K562 (cell line): ENCODE measurements around the gene ENO3. TPM values are rescaled to one million over a fixed set of nuclear protein-coding genes. Genes with fewer than 3 reads are reported as not detected.

ENCODE experiments used
- CHAMP1 ChIP-seq: fragments of 450-650 bp; IDR thresholded peaks from 2 replicates; pipeline ENCODE4 v1.6.1; 2016; ENCODE audit warnings: mild to moderate bottlenecking
- CXXC5 ChIP-seq: fragments of 250-450 bp; sonication (Bioruptor Pico); IDR thresholded peaks from 2 replicates; pipeline ENCODE4 v1.8.0; 2022; ENCODE audit warnings: inconsistent platforms, mild to moderate bottlenecking, moderate library complexity
- ETV5 ChIP-seq: sonication (generic); formaldehyde crosslinking; IDR thresholded peaks from 2 replicates; pipeline ENCODE4 v1.4.0; 2020; ENCODE audit warnings: low read depth, mild to moderate bottlenecking, missing genetic modification reagents
- MBD2 ChIP-seq: sonication (generic); IDR thresholded peaks from 2 replicates; pipeline ENCODE4 v1.6.1; 2016; ENCODE audit warnings: low read depth, borderline replicate concordance
- NEUROD1 ChIP-seq: fragments of 150-350 bp; IDR thresholded peaks from 2 replicates; pipeline ENCODE4 v1.6.1; 2014; ENCODE audit warnings: borderline replicate concordance, low read length, low read depth; ENCODE audit not compliant: partially characterized antibody
- RBM39 ChIP-seq: fragments of 200-400 bp; formaldehyde crosslinking; optimal IDR thresholded peaks from 2 replicates; pipeline ENCODE3; 2018; ENCODE audit warnings: low read depth, low read length
- TAF15 ChIP-seq: fragments of 200-400 bp; formaldehyde crosslinking; IDR thresholded peaks from 2 replicates; pipeline ENCODE4 v1.6.1; 2017; ENCODE audit warnings: mild to moderate bottlenecking, low read depth, low read length, moderate library complexity
- TEAD1 ChIP-seq, 2 experiments: fragments of 450-650 bp in 1 of 2; sonication (generic) in 1 of 2; formaldehyde crosslinking; IDR thresholded peaks; 2 replicates each; pipeline versions ENCODE4 v1.4.0 to v1.8.0; 2020 to 2022; ENCODE audit warnings: mild to moderate bottlenecking in 2 of 2, missing genetic modification reagents in 1 of 2
- YY1 ChIP-seq, 3 experiments: IDR thresholded peaks; 2 replicates each; pipeline ENCODE4 v1.6.1; 2011; ENCODE audit warnings: low read length in 2 of 3, mild to moderate bottlenecking in 2 of 3, moderate library complexity in 2 of 3, borderline replicate concordance in 1 of 3, control low read depth in 1 of 3, low read depth in 1 of 3; ENCODE audit not compliant: insufficient read depth in 3 of 3, insufficient replicate concordance in 2 of 3, control insufficient read depth in 1 of 3, insufficient read length in 1 of 3; ENCODE audit errors: extremely low read depth in 1 of 3
- ZNF174 ChIP-seq: fragments of 250-450 bp; sonication (Bioruptor Pico); IDR thresholded peaks from 2 replicates; pipeline ENCODE4 v1.4.0; 2020; ENCODE audit warnings: mild to moderate bottlenecking
- ZNF609 ChIP-seq: sonication (generic); formaldehyde crosslinking; IDR thresholded peaks from 2 replicates; pipeline ENCODE4 v1.8.1; 2023; ENCODE audit warnings: missing genetic modification reagents, mild to moderate bottlenecking, borderline replicate concordance
- polyA plus RNA-seq, 8 experiments: library from polyadenylated mRNA; depleted of rRNA in 4 of 8; stranded (reverse) in 5 of 8; unstranded in 3 of 8; fragments of >200 nt; fragmentation: Nextera tagmentation in 2 of 8; fragmentation: Illumina TruSeq in 1 of 8; extraction: Ambion mirVana in 2 of 8; extraction: Trizol in 1 of 8; gene quantifications; 2 replicates each; pipeline versions ENCODE4 v1.2.1 to v1.2.3, GENCODE V29; 2011 to 2014; ENCODE audit warnings: inconsistent platforms in 1 of 8, missing spikeins in 1 of 8
- total RNA-seq, 7 experiments: library from RNA; depleted of rRNA in 6 of 7; stranded (reverse); fragments of >200 nt in 6 of 7; fragmentation: Illumina TruSeq in 2 of 7; extraction: Trizol in 2 of 7; gene quantifications; 2 replicates each; pipeline versions ENCODE4 v1.2.1 to v1.2.3, GENCODE V29; 2011 to 2021; ENCODE audit warnings: low replicate concordance in 1 of 7
- TF ChIP-seq, protein P1 (sequence below): fragments of 250-450 bp; sonication (Bioruptor Pico); IDR thresholded peaks from 2 replicates; pipeline ENCODE4 v1.5.0; 2022; ENCODE audit warnings: mild to moderate bottlenecking
- TF ChIP-seq, protein P2 (sequence below), 3 experiments: fragments of 200-800 bp in 1 of 3; sonication (Bioruptor generic) in 1 of 3; sonication (generic) in 1 of 3; formaldehyde crosslinking in 1 of 3; IDR thresholded peaks; 2 replicates each; pipeline versions ENCODE4 v1.6.1 to v1.8.0; 2016 to 2022; ENCODE audit warnings: mild to moderate bottlenecking in 2 of 3, missing compliant biosample characterization in 2 of 3, missing genetic modification characterization in 2 of 3, missing genetic modification reagents in 1 of 3
- TF ChIP-seq, protein P3 (sequence below): fragments of 250-450 bp; sonication (Bioruptor Pico); IDR thresholded peaks from 2 replicates; pipeline ENCODE4 v1.6.1; 2021; ENCODE audit warnings: mild to moderate bottlenecking

The ENO3 gene
- total and polyA plus RNA-seq, 9 of the 15 experiments (the other 6 are each of a cell fraction or from before 2014, with no cell fraction given), result 5.7 to 17.2 (median 9.9) TPM

GRCh38 chr17:4944554-4945175 is 6.3 kb upstream of the ENO3 start (continued):
- TF ChIP-seq ZNF609 (CRISPR knock-in tag) (no peak), ZNF174 (CRISPR knock-in tag) (no peak), CXXC5 (no peak), ETV5 (CRISPR knock-in tag) (no peak), MBD2 (0 out of 2 replicates have a peak, but pooled peaks have one; percentile 12), TAF15 (no peak), TEAD1 (CRISPR knock-in tag; IDR thresholded peaks at IDR 0.05) (no peak), NEUROD1 (no peak), YY1 (IDR thresholded peaks at IDR 0.05; ENCODE audit: borderline replicate concordance in 1 of 3, control insufficient read depth in 1 of 3, extremely low read depth in 1 of 3, insufficient read depth in 3 of 3, insufficient read length in 1 of 3, insufficient replicate concordance in 2 of 3, low read depth in 1 of 3, low read length in 2 of 3) (no peak), CHAMP1 (no peak), RBM39 (no peak)
- TF ChIP-seq, protein P1, sequence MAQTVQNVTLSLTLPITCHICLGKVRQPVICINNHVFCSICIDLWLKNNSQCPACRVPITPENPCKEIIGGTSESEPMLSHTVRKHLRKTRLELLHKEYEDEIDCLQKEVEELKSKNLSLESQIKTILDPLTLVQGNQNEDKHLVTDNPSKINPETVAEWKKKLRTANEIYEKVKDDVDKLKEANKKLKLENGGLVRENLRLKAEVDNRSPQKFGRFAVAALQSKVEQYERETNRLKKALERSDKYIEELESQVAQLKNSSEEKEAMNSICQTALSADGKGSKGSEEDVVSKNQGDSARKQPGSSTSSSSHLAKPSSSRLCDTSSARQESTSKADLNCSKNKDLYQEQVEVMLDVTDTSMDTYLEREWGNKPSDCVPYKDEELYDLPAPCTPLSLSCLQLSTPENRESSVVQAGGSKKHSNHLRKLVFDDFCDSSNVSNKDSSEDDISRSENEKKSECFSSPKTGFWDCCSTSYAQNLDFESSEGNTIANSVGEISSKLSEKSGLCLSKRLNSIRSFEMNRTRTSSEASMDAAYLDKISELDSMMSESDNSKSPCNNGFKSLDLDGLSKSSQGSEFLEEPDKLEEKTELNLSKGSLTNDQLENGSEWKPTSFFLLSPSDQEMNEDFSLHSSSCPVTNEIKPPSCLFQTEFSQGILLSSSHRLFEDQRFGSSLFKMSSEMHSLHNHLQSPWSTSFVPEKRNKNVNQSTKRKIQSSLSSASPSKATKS (CRISPR knock-in tag), result no peak
- TF ChIP-seq, protein P2, sequence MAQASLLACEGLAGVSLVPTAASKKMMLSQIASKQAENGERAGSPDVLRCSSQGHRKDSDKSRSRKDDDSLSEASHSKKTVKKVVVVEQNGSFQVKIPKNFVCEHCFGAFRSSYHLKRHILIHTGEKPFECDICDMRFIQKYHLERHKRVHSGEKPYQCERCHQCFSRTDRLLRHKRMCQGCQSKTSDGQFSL (CRISPR knock-in tag; IDR thresholded peaks at IDR 0.05), result no peak
- TF ChIP-seq, protein P2 (tag; IDR thresholded peaks at IDR 0.05), result no peak
- TF ChIP-seq, protein P3, sequence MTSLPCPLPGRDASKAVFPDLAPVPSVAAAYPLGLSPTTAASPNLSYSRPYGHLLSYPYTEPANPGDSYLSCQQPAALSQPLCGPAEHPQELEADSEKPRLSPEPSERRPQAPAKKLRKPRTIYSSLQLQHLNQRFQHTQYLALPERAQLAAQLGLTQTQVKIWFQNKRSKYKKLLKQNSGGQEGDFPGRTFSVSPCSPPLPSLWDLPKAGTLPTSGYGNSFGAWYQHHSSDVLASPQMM (CRISPR knock-in tag), result no peak
